ENCODE results near the gene ATF6B.

GRCh38 chr6:32127717-32128592, at the start of gene ATF6B:
- TF ChIP-seq CTCF (IDR thresholded peaks at IDR 0.05) (no peak), POLR2A (IDR thresholded peaks at IDR 0.05) (no peak)

Data from stomach (tissue), 4 donors.